ENCODE data around the gene ZNF268. TPM values are rescaled to one million over a fixed set of nuclear protein-coding genes. Genes with fewer than 3 reads are reported as not detected.

The ZNF268 gene
- total RNA-seq, 1 experiment from 2014 or later: 38.2 TPM

DNA sequence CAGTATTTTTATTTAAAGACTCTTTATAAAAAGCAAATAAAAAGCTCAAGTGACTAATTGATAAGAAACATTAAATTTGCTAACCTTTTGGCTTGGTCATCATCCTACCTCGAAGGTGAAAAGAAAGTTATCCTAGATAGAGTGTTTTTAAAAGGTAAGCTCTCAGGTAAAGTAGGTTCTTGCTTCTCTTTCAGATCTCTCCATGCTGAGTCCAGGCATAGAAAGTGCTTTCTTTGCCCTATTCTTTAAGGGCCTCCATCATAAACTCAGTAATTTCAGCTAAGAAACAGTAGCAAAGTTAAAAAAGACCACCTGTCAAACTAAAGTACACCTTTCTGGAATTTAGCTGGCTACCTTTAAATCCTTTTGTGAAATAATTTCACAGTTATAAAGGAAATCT lies 75.0 kb downstream of the ZNF268 start:
- H3K23me2 ChIP-seq (ENCODE audit: insufficient read length, low read depth, low read length, poor library complexity, severe bottlenecking): no peaks in the 10 kb centered on the region
- WGBS (ENCODE audit: extremely low coverage, insufficient read length, low lambda C conversion rate): no CpG with 5 or more reads among the region's 1 CpG
- H2AK5ac ChIP-seq (ENCODE audit: insufficient read length, low read length): no peak overlapping the region
- no peaks in the 10 kb centered on the region for H3K27me3 Mint-ChIP-seq (ENCODE audit: low read depth)
- H3K36me3 Mint-ChIP-seq (ENCODE audit: insufficient read depth in 1 of 3, low read depth in 3 of 3): peaks cover 0 to 20% (median 10%) of the 10 kb centered on the region in 3 experiments; a peak in 5 of 7 replicates
- H2BK120ac ChIP-seq (ENCODE audit: low read depth, low read length, poor library complexity, severe bottlenecking): no peak overlapping the region
- H2BK5ac ChIP-seq (ENCODE audit: insufficient read length, low read length): no peak overlapping the region
- no peak overlapping the region for H3K14ac ChIP-seq (ENCODE audit: insufficient read depth, low read length)
- no peak overlapping the region for H4K8ac ChIP-seq (replicated peaks; ENCODE audit: insufficient read length, low read depth, low read length)
- H3K4ac ChIP-seq (ENCODE audit: low read depth, low read length): no peak overlapping the region
- no peak overlapping the region for H3K18ac ChIP-seq (ENCODE audit: insufficient read length, low read depth, low read length)
- H3K56ac ChIP-seq (ENCODE audit: insufficient read length, low read depth, low read length): no peak overlapping the region
- no peak overlapping the region for H4K91ac ChIP-seq (ENCODE audit: insufficient read length, low read depth, low read length)
- no peak overlapping the region for H3K23ac ChIP-seq (ENCODE audit: insufficient read length, low read depth, low read length)
- H3K4me2 ChIP-seq (ENCODE audit: insufficient read depth, insufficient read length, low read length): no peak overlapping the region
- H3K79me1 ChIP-seq (ENCODE audit: insufficient read depth, low read depth, low read length, poor library complexity, severe bottlenecking): no peaks in the 10 kb centered on the region
- no peak overlapping the region for H2BK15ac ChIP-seq (ENCODE audit: low read depth, low read length)
- H4K20me1 ChIP-seq (ENCODE audit: control insufficient read depth, insufficient read depth, insufficient read length): no peaks in the 10 kb centered on the region
- TF ChIP-seq, protein P1, sequence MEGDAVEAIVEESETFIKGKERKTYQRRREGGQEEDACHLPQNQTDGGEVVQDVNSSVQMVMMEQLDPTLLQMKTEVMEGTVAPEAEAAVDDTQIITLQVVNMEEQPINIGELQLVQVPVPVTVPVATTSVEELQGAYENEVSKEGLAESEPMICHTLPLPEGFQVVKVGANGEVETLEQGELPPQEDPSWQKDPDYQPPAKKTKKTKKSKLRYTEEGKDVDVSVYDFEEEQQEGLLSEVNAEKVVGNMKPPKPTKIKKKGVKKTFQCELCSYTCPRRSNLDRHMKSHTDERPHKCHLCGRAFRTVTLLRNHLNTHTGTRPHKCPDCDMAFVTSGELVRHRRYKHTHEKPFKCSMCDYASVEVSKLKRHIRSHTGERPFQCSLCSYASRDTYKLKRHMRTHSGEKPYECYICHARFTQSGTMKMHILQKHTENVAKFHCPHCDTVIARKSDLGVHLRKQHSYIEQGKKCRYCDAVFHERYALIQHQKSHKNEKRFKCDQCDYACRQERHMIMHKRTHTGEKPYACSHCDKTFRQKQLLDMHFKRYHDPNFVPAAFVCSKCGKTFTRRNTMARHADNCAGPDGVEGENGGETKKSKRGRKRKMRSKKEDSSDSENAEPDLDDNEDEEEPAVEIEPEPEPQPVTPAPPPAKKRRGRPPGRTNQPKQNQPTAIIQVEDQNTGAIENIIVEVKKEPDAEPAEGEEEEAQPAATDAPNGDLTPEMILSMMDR (conservative IDR thresholded peaks at IDR 0.05): no peak
- H4K5ac ChIP-seq (ENCODE audit: insufficient read length, low read depth, low read length): no peak overlapping the region
- no peak overlapping the region for H3K4me3 Mint-ChIP-seq
- no peaks in the 10 kb centered on the region for H3K4me1 ChIP-seq (ENCODE audit: insufficient read depth, low read length)
- H2BK20ac ChIP-seq (ENCODE audit: low read depth, low read length, poor library complexity, severe bottlenecking): no peak overlapping the region
- no peak overlapping the region for H3K9ac ChIP-seq (ENCODE audit: extremely low read depth, insufficient read length, low read length)
- no peak overlapping the region for H3K27ac Mint-ChIP-seq
- no peak for DNase-seq
- H3T11ph ChIP-seq (ENCODE audit: low read length): no peak overlapping the region
- H3K27ac ChIP-seq (ENCODE audit: insufficient read length, low read depth, low read length): no peak overlapping the region
- H3K27me3 ChIP-seq (ENCODE audit: insufficient read depth, low read length): no peaks in the 10 kb centered on the region
- no peaks in the 10 kb centered on the region for H3K4me1 Mint-ChIP-seq
- H2AFZ ChIP-seq (ENCODE audit: low read length): no peak overlapping the region
- H3K79me2 ChIP-seq (ENCODE audit: insufficient read depth, low read length): no peaks in the 10 kb centered on the region
- peaks cover 23% of the 10 kb centered on the region for H3K9me3 ChIP-seq (ENCODE audit: control insufficient read depth, low read depth, low read length)
- peaks cover 57 to 66% of the 10 kb centered on the region in 2 experiments for H3K9me3 Mint-ChIP-seq
- H2BK12ac ChIP-seq (ENCODE audit: insufficient read length, low read depth, low read length): no peak overlapping the region
